Spleen (tissue), 11 donors: ENCODE data around the gene CDH16. TPM values are rescaled to one million over a fixed set of nuclear protein-coding genes. Genes with fewer than 3 reads are reported as not detected.

Source experiments
- DNase-seq: peaks from one replicate; pipeline ENCODE4 v3.0.0-alpha.2; 2020
- H3K27ac ChIP-seq, 8 donors: fragments of 200-600 bp; sonication (generic) in 7 of 8; 1 replicate in 4 of 8; 2 replicates in 4 of 8; pipeline versions ENCODE4 v1.5.0 to v1.8.0; 2016 to 2021; ENCODE audit warnings: inconsistent platforms in 4 of 8, mild to moderate bottlenecking in 4 of 8, moderate library complexity in 1 of 8
- H3K27me3 ChIP-seq, 7 donors: fragments of 200-600 bp; sonication (generic) in 6 of 7; replicated peaks in 1 of 7; 1 replicate in 4 of 7; 2 replicates in 3 of 7; pipeline versions ENCODE4 v1.5.0 to v1.8.0; 2016 to 2021; ENCODE audit warnings: inconsistent platforms in 3 of 7, mild to moderate bottlenecking in 1 of 7
- H3K36me3 ChIP-seq, 6 donors: fragments of 200-600 bp; sonication (generic) in 5 of 6; 1 replicate in 4 of 6; 2 replicates in 2 of 6; pipeline versions ENCODE4 v1.5.0 to v1.8.0; 2016 to 2021; ENCODE audit warnings: inconsistent platforms in 2 of 6
- H3K4me1 ChIP-seq, 6 donors: fragments of 200-600 bp; sonication (generic) in 5 of 6; 1 replicate in 3 of 6; 2 replicates in 3 of 6; pipeline versions ENCODE4 v1.5.0 to v1.8.0; 2016 to 2021; ENCODE audit warnings: inconsistent platforms in 3 of 6
- H3K4me3 ChIP-seq, 8 donors: fragments of 200-600 bp; sonication (generic) in 7 of 8; 1 replicate in 4 of 8; 2 replicates in 4 of 8; pipeline versions ENCODE4 v1.5.0 to v1.8.0; 2016 to 2021; ENCODE audit warnings: inconsistent platforms in 4 of 8, mild to moderate bottlenecking in 4 of 8, moderate library complexity in 2 of 8
- H3K9me3 ChIP-seq, 8 donors: fragments of 200-600 bp; sonication (generic) in 7 of 8; 1 replicate in 4 of 8; 2 replicates in 4 of 8; pipeline versions ENCODE4 v1.5.0 to v1.8.0; 2016 to 2021; ENCODE audit warnings: inconsistent platforms in 4 of 8
- POLR2A ChIP-seq, 3 donors: fragments of 450-650 bp; IDR thresholded peaks; one replicate each; pipeline ENCODE4 v1.5.1; 2017; ENCODE audit warnings: antibody characterized with exemption in 3 of 3, mild to moderate bottlenecking in 1 of 3
- POLR2AphosphoS5 ChIP-seq, 3 donors: sonication (generic); formaldehyde crosslinking; IDR thresholded peaks; one replicate each; pipeline ENCODE4 v1.5.1; 2017; ENCODE audit warnings: antibody characterized with exemption in 3 of 3
- WGBS, 5 donors: extraction: QIAGEN DNeasy Blood & Tissue Kit in 3 of 5; methylation state at CpG; one replicate each; pipeline versions ENCODE4 v1.1.5 to v1.1.7; 2013 to 2018; 5-methylcytosine and 5-hydroxymethylcytosine counted together
- intact Hi-C: fragments of 100-400 bp; cut with DNase I; formaldehyde crosslinking; loops from one replicate; pipeline ENCODE4 v1.15.0; 2023; ENCODE audit warnings: low total_unique reads
- polyA plus RNA-seq, 3 donors: library from polyadenylated mRNA; stranded (reverse); fragments of 200-250 nt; gene quantifications; one replicate each; pipeline ENCODE4 v1.2.1, GENCODE V29; 2013
- total RNA-seq, 7 donors: library from RNA; depleted of rRNA in 3 of 7; stranded (reverse); fragments of >200 nt in 3 of 7; fragmentation: NEBNext Ultra II Directional in 4 of 7; extraction: Animal tissue kit (Norgen Biotek cat#: 25700) in 4 of 7; gene quantifications; one replicate each; pipeline versions ENCODE4 v1.1.0 to v1.2.1, GENCODE V29; 2016 to 2021
- TF ChIP-seq, protein P1 (sequence below), 11 experiments: fragments of 200-600 bp in 7 of 11; fragments of 450-650 bp in 4 of 11; sonication (generic) in 4 of 11; IDR thresholded peaks in 8 of 11; conservative IDR thresholded peaks in 3 of 11; 1 replicate in 7 of 11; 2 replicates in 4 of 11; pipeline versions ENCODE4 v1.4.0 to v1.8.0; 2016 to 2021; ENCODE audit warnings: antibody characterized with exemption in 11 of 11, inconsistent platforms in 4 of 11, mild to moderate bottlenecking in 1 of 11
- donor health status: healthy with polysubstance abuse.
- donor health status: DM: no; HTN: no; CAD: no; lungs with moderate emphysema.
- donor health status: DM: no; HTN: no; CAD: no.
- donor health status: Bipolar disorder and iron deficiency.
- donor health status: healthy.
- donor health status: DM: no; HTN: no; CAD: no.
- donor health status: DM: yes; HTN: yes; CAD: no.

Gene CDH16
- total and polyA plus RNA-seq, 10 donors: not detected

- Histone ChIP-seq H3K4me1 (no peaks in the 10 kb centered on the region), H3K27ac (no peak overlapping the region), H3K27me3 (no peaks in the 10 kb centered on the region), H3K36me3 (peaks cover 0 to 12% (median 0%) of the 10 kb centered on the region in 6 donors), H3K4me3 (no peak overlapping the region), H3K9me3 (no peaks in the 10 kb centered on the region)
- intact Hi-C loops: no loop called here
- no peak for DNase-seq
- 84 to 97% (median 95%) methylated on average over 6 of the region's 6 CpGs for whole genome bisulfite sequencing, 5 donors
- TF ChIP-seq POLR2A (IDR thresholded peaks at IDR 0.05) (no peak), POLR2AphosphoS5 (IDR thresholded peaks at IDR 0.05) (no peak)
- TF ChIP-seq, protein P1, sequence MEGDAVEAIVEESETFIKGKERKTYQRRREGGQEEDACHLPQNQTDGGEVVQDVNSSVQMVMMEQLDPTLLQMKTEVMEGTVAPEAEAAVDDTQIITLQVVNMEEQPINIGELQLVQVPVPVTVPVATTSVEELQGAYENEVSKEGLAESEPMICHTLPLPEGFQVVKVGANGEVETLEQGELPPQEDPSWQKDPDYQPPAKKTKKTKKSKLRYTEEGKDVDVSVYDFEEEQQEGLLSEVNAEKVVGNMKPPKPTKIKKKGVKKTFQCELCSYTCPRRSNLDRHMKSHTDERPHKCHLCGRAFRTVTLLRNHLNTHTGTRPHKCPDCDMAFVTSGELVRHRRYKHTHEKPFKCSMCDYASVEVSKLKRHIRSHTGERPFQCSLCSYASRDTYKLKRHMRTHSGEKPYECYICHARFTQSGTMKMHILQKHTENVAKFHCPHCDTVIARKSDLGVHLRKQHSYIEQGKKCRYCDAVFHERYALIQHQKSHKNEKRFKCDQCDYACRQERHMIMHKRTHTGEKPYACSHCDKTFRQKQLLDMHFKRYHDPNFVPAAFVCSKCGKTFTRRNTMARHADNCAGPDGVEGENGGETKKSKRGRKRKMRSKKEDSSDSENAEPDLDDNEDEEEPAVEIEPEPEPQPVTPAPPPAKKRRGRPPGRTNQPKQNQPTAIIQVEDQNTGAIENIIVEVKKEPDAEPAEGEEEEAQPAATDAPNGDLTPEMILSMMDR (IDR thresholded peaks at IDR 0.05 in 8 of 11, conservative IDR thresholded peaks at IDR 0.05 in 3 of 11): no peak
These were observed 26.9 kb downstream of the CDH16 start for GRCh38 chr16:66891797-66892196.

GRCh38 chr16:66891360-66891759 lies 27.3 kb downstream of the CDH16 start:
- no peak overlapping the region for H3K27ac ChIP-seq
- no peak overlapping the region for H3K4me3 ChIP-seq
- peaks cover 0 to 17% (median 0%) of the 10 kb centered on the region in 6 donors for H3K36me3 ChIP-seq
- no peaks in the 10 kb centered on the region for H3K9me3 ChIP-seq
- WGBS, 5 donors: 84 to 94% (median 90%) methylated on average over 4 of the region's 4 CpGs
- H3K4me1 ChIP-seq: no peaks in the 10 kb centered on the region
- H3K27me3 ChIP-seq: no peaks in the 10 kb centered on the region
- TF ChIP-seq, protein P1 (IDR thresholded peaks at IDR 0.05 in 8 of 11, conservative IDR thresholded peaks at IDR 0.05 in 3 of 11): no peak
- TF ChIP-seq POLR2A (IDR thresholded peaks at IDR 0.05) (no peak), POLR2AphosphoS5 (IDR thresholded peaks at IDR 0.05) (no peak)
- intact Hi-C loops: no loop called here
- no peak for DNase-seq

- Histone ChIP-seq H3K4me3 (no peak overlapping the region), H3K27me3 (no peaks in the 10 kb centered on the region), H3K27ac (no peak overlapping the region), H3K4me1 (no peaks in the 10 kb centered on the region), H3K36me3 (peaks cover 0 to 22% (median under 1%) of the 10 kb centered on the region in 6 donors), H3K9me3 (no peaks in the 10 kb centered on the region)
- no peak for DNase-seq
- intact Hi-C loops: no loop called here
- TF ChIP-seq POLR2A (IDR thresholded peaks at IDR 0.05): no peak
- 85 to 93% (median 90%) methylated on average over 2 of the region's 2 CpGs for WGBS, 5 donors
These were observed 27.9 kb downstream of the CDH16 start for GRCh38 chr16:66890799-66891198.

DNA sequence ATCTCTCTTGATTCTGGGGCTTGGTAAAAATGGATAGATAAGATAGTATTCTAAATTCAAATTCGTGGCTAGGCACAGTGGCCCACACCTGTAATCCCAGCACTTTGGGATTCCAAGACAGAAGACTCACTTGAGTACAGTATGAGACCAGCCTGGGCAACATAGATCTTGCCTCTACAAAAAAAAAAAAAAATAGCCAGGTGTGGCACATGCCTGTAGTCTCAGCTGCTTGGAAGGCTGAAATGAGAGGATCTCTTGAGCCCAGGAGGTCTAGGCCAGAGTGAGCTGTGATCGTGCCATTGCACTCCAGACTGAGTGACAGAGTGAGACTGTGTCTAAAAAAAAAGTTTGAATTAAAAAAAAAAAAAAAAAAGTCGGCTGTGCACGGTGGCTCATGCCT lies 29.1 kb downstream of the CDH16 start:
- DNase-seq: no peak
- Histone ChIP-seq H3K27ac (no peak overlapping the region), H3K9me3 (no peaks in the 10 kb centered on the region), H3K36me3 (peaks cover 0 to 34% (median 12%) of the 10 kb centered on the region in 6 donors), H3K27me3 (no peaks in the 10 kb centered on the region), H3K4me3 (no peak overlapping the region), H3K4me1 (no peaks in the 10 kb centered on the region)
- 74 to 87% (median 79%) methylated on average over 4 of the region's 4 CpGs for WGBS, 5 donors
- TF ChIP-seq POLR2A (IDR thresholded peaks at IDR 0.05): no peak
- TF ChIP-seq, protein P1 (IDR thresholded peaks at IDR 0.05 in 8 of 11, conservative IDR thresholded peaks at IDR 0.05 in 3 of 11): no peak
- TF ChIP-seq POLR2AphosphoS5 (IDR thresholded peaks at IDR 0.05): no peak
- intact Hi-C loops: no loop called here
